ENCODE data around the gene SHISA9.

- TF ChIP-seq POLR2A (IDR thresholded peaks at IDR 0.05; ENCODE audit: low read length) = no peak
- TF ChIP-seq RAD21 (conservative IDR thresholded peaks at IDR 0.05 in 1 of 2, IDR thresholded peaks at IDR 0.05 in 1 of 2) = no peak
- no peak for TF ChIP-seq MYC (IDR thresholded peaks at IDR 0.05; ENCODE audit: borderline replicate concordance, low read length)
- no peak for TF ChIP-seq USF2 (IDR thresholded peaks at IDR 0.05)
- TF ChIP-seq RFX5 (IDR thresholded peaks at IDR 0.05) = no peak
- TF ChIP-seq MAZ (IDR thresholded peaks at IDR 0.05; ENCODE audit: borderline replicate concordance, low read depth, low read length) = no peak
- no peak for TF ChIP-seq ZSCAN20 (CRISPR knock-in tag; IDR thresholded peaks at IDR 0.05)
- TF ChIP-seq CTCF (IDR thresholded peaks at IDR 0.05) = no peak
- no peak for TF ChIP-seq HOXA7 (CRISPR knock-in tag; IDR thresholded peaks at IDR 0.05)
- no peak for TF ChIP-seq ZC3H11A (IDR thresholded peaks at IDR 0.05)
- TF ChIP-seq REST (IDR thresholded peaks at IDR 0.05) = no peak
These were observed 140.9 kb downstream of the SHISA9 start for GRCh38 chr16:13042291-13042685.

Data from A549 (cell line).